K562 (cell line): ENCODE measurements around the gene GGT5. TPM values are rescaled to one million over a fixed set of nuclear protein-coding genes. Genes with fewer than 3 reads are reported as not detected.

Experiments used
- ATAC-seq: fragments of 200-7000 bp; cut with Tn5 transposase; 3 replicates; pipeline ENCODE4 v1.9.1; 2020; ENCODE audit warnings: moderate library complexity
- BruUV-seq: library from RNA; stranded (reverse); fragments of 400-500 nt; replicated peaks from 2 replicates; lab custom pipeline; 2021; lab: Mats Ljungman, UMichigan
- CTCF ChIA-PET: fragments of 300-600 bp; formaldehyde crosslinking; extraction: SDS; loops from one replicate; lab custom pipeline; 2021; ENCODE audit warnings: low intra/inter-chr PET ratio; lab: Yijun Ruan, JAX
- POLR2A ChIA-PET: fragments of 300-600, 350-650 bp; sonication (Branson Sonifier 250); formaldehyde crosslinking; extraction: SDS; loops from one replicate; lab custom pipeline; 2021; ENCODE audit warnings: antibody characterized with exemption, inconsistent platforms; lab: Yijun Ruan, JAX
- DNase-seq, 4 experiments: peaks; one replicate each; pipeline versions ENCODE4 v3.0.0 to v3.0.0-alpha.2; 2011 to 2018; ENCODE audit warnings: low spot score in 3 of 4, mixed read lengths in 3 of 4; ENCODE audit errors: extremely low read depth in 1 of 4
- FAIRE-seq: peaks from 2 replicates; lab custom pipeline; 2011; peaks lifted over from hg19 to GRCh38; lab: Jason Lieb, UNC
- H2AFZ ChIP-seq: 2 replicates; pipeline ENCODE4 v1.6.0; 2011; ENCODE audit warnings: low read depth, low read length, control low read depth, inconsistent platforms
- H3K27ac ChIP-seq: fragments of 200-600 bp; 3 replicates; pipeline ENCODE4 v1.8.0; 2011; ENCODE audit warnings: low read depth, mild to moderate bottlenecking, control low read depth, inconsistent platforms, low read length, moderate library complexity, mixed read lengths; ENCODE audit errors: extremely low read depth
- H3K27me3 ChIP-seq, 2 experiments: fragments of 300-600 bp in 1 of 2; 2 replicates in 1 of 2; 3 replicates in 1 of 2; pipeline versions ENCODE4 v1.6.0 to v1.8.0; 2011; ENCODE audit warnings: inconsistent platforms in 2 of 2, low read length in 2 of 2, mild to moderate bottlenecking in 1 of 2, mixed read lengths in 1 of 2, moderate library complexity in 1 of 2; ENCODE audit not compliant: control insufficient read depth in 2 of 2, insufficient read depth in 2 of 2
- H3K36me3 ChIP-seq: fragments of 300-600 bp; 3 replicates; pipeline ENCODE4 v1.8.0; 2011; ENCODE audit warnings: mild to moderate bottlenecking, low read length, inconsistent platforms; ENCODE audit not compliant: control insufficient read depth, insufficient read depth
- H3K4me1 ChIP-seq, 2 experiments: fragments of 200-600 bp in 1 of 2; replicated peaks in 1 of 2; 2 replicates in 1 of 2; 3 replicates in 1 of 2; pipeline versions ENCODE4 v1.5.1 to v1.8.0; 2011; ENCODE audit warnings: inconsistent platforms in 2 of 2, low read length in 2 of 2, mild to moderate bottlenecking in 1 of 2, mixed read lengths in 1 of 2, moderate library complexity in 1 of 2; ENCODE audit not compliant: control insufficient read depth in 2 of 2, insufficient read depth in 2 of 2
- H3K4me2 ChIP-seq: 2 replicates; pipeline ENCODE4 v1.6.1; 2011; ENCODE audit warnings: low read length, control low read depth, inconsistent platforms, mixed read lengths; ENCODE audit not compliant: insufficient read depth
- H3K4me3 ChIP-seq: fragments of 200-600 bp; sonication (generic), shearing (Covaris generic); 2 replicates; pipeline ENCODE4 v1.5.1; 2016; ENCODE audit warnings: control low read depth, inconsistent platforms
- H3K79me2 ChIP-seq: fragments of 200-600 bp; 3 replicates; pipeline ENCODE4 v1.8.0; 2011; ENCODE audit warnings: low read length, inconsistent platforms; ENCODE audit not compliant: control insufficient read depth, insufficient read depth
- H3K9ac ChIP-seq, 2 experiments: 2 replicates each; pipeline versions ENCODE4 v1.6.0 to v1.6.1; 2011; ENCODE audit warnings: low read depth in 2 of 2, low read length in 2 of 2, control low read depth in 1 of 2, inconsistent platforms in 1 of 2, mild to moderate bottlenecking in 1 of 2, mixed read lengths in 1 of 2; ENCODE audit not compliant: insufficient read depth in 1 of 2
- H3K9me1 ChIP-seq: one replicate; pipeline ENCODE4 v1.6.0; 2011; ENCODE audit warnings: inconsistent platforms, mild to moderate bottlenecking, low read length, moderate library complexity; ENCODE audit not compliant: control insufficient read depth, insufficient read depth
- H3K9me3 ChIP-seq: replicated peaks from 2 replicates; pipeline ENCODE4 v1.5.1; 2011; ENCODE audit warnings: low read depth, low read length, inconsistent platforms; ENCODE audit not compliant: control insufficient read depth, insufficient read depth
- H4K20me1 ChIP-seq: replicated peaks from 2 replicates; pipeline ENCODE4 v1.6.1; 2011; ENCODE audit warnings: low read length, inconsistent platforms, mixed read lengths; ENCODE audit not compliant: control insufficient read depth, insufficient read depth
- BRF2 ChIP-seq: IDR thresholded peaks from 3 replicates; pipeline ENCODE4 v1.6.1; 2011; ENCODE audit warnings: borderline replicate concordance, mild to moderate bottlenecking; ENCODE audit not compliant: insufficient read length, insufficient read depth
- NR4A1 ChIP-seq, 2 experiments: fragments of 250-450 bp in 1 of 2; fragments of 450-650 bp in 1 of 2; sonication (Bioruptor Pico) in 1 of 2; IDR thresholded peaks; 2 replicates each; pipeline versions ENCODE4 v1.4.0 to v1.6.1; 2016 to 2020; ENCODE audit warnings: mild to moderate bottlenecking in 2 of 2, missing compliant biosample characterization in 1 of 2, missing genetic modification characterization in 1 of 2, moderate library complexity in 1 of 2
- ZFP36 ChIP-seq: fragments of 150-350 bp; IDR thresholded peaks from 2 replicates; pipeline ENCODE4 v1.6.1; 2018; ENCODE audit warnings: low read length, low read depth; ENCODE audit not compliant: partially characterized antibody
- ZNF318 ChIP-seq, 2 experiments: fragments of 450-650 bp; IDR thresholded peaks; 2 replicates each; pipeline ENCODE4 v1.6.1; 2016; ENCODE audit warnings: mild to moderate bottlenecking in 2 of 2, borderline replicate concordance in 1 of 2, low read depth in 1 of 2, moderate library complexity in 1 of 2
- whole genome bisulfite sequencing: fragments of 100-300 bp; shearing (Covaris generic); methylation state at CpG from one replicate; pipeline ENCODE4 v1.1.6; 2016; ENCODE audit warnings: low coverage, mixed read lengths; ENCODE audit not compliant: insufficient coverage; ENCODE audit errors: missing lambda C conversion rate; 5-methylcytosine and 5-hydroxymethylcytosine counted together
- in situ Hi-C: fragments of 300-500 bp; cut with MboI; formaldehyde crosslinking; loops from 4 replicates; pipeline ENCODE4 v1.15.0; 2018; ENCODE audit warnings: inconsistent platforms, mixed read lengths
- intact Hi-C: fragments of 100-400 bp; cut with micrococcal nuclease; formaldehyde crosslinking; loops from 2 replicates; pipeline ENCODE4 v1.14.2; 2022
- polyA plus RNA-seq, 8 experiments: library from polyadenylated mRNA; depleted of rRNA in 4 of 8; stranded (reverse) in 5 of 8; unstranded in 3 of 8; fragments of >200 nt; fragmentation: Nextera tagmentation in 2 of 8; fragmentation: Illumina TruSeq in 1 of 8; extraction: Ambion mirVana in 2 of 8; extraction: Trizol in 1 of 8; gene quantifications; 2 replicates each; pipeline versions ENCODE4 v1.2.1 to v1.2.3, GENCODE V29; 2011 to 2014; ENCODE audit warnings: inconsistent platforms in 1 of 8, missing spikeins in 1 of 8
- total RNA-seq, 7 experiments: library from RNA; depleted of rRNA in 6 of 7; stranded (reverse); fragments of >200 nt in 6 of 7; fragmentation: Illumina TruSeq in 2 of 7; extraction: Trizol in 2 of 7; gene quantifications; 2 replicates each; pipeline versions ENCODE4 v1.2.1 to v1.2.3, GENCODE V29; 2011 to 2021; ENCODE audit warnings: low replicate concordance in 1 of 7

Gene GGT5
- total and polyA plus RNA-seq, 9 of the 15 experiments (the other 6 are each of a cell fraction or from before 2014, with no cell fraction given), result 0.07 to 0.69 (median 0.18) TPM; not detected in 4

- ChIA-PET POLR2A (interaction anchor here (0.5 to 1.5 kb wide), 2 partner anchors 10 to 27 kb away, joined by 3 to 6 read pairs; no protein-coding TSS in a partner anchor), CTCF (interaction anchor here (0.6 to 1.9 kb wide), 2 partner anchors 59 to 569 kb away, joined by 3 to 11 read pairs; no protein-coding TSS in a partner anchor)
- H3K9ac ChIP-seq, result no peak overlapping the region
- no peak overlapping the region for H3K27ac ChIP-seq
- FAIRE-seq (no peak), DNase-seq (no peak), ATAC-seq (peak; percentile 42; the same call in 2 of the 3 replicates)
- peaks cover 2% of the 10 kb centered on the region for H3K9me1 ChIP-seq
- no peaks in the 10 kb centered on the region for H4K20me1 ChIP-seq
- H3K4me1 ChIP-seq, result peaks cover 0 to 28% of the 10 kb centered on the region in 2 experiments; a peak in 1 of 5 replicates
- no TSS peak for BruUV-seq
- TF ChIP-seq ZNF318 (IDR thresholded peaks at IDR 0.05; ENCODE audit: borderline replicate concordance in 1 of 2, low read depth in 1 of 2) (no peak), ZFP36 (peak; percentile 29), NR4A1 (CRISPR knock-in tag; IDR thresholded peaks at IDR 0.05) (no peak), NR4A1 (tag; IDR thresholded peaks at IDR 0.05) (no peak), BRF2 (no peak)
- no peak overlapping the region for H3K4me2 ChIP-seq
- no peak overlapping the region for H3K4me3 ChIP-seq
- in situ Hi-C loops, result no loop called here
- H3K9me3 ChIP-seq, result no peaks in the 10 kb centered on the region
- H3K79me2 ChIP-seq, result no peaks in the 10 kb centered on the region
- H3K27me3 ChIP-seq, result peaks cover 0 to 16% of the 10 kb centered on the region in 2 experiments; a peak in 2 of 5 replicates
- no peaks in the 10 kb centered on the region for H3K36me3 ChIP-seq
- intact Hi-C loops, result loop anchor here (2.0 to 10.0 kb wide), 3 partner anchors 58 to 336 kb away; no protein-coding TSS in a partner anchor
- no peak overlapping the region for H2AFZ ChIP-seq
- WGBS, result 30% methylated on average over 12 of the region's 17 CpGs
These were observed 56.1 kb downstream of the GGT5 start for GRCh38 chr22:24188705-24189248.
